NK-92 (cell line): ENCODE measurements around the gene FUOM.
"Not testable (repeated sequence)": the region's sequence is repeated elsewhere in the genome, so short reads cannot be mapped to it uniquely, and the experiment has no call there.

Experiments
- DNase-seq: peaks from one replicate; lab custom pipeline; 2025; ENCODE audit not compliant: unreplicated experiment; lab: John Stamatoyannopoulos, UW

FUOM gene

GRCh38 chr10:133370030-133370786 is 12.4 kb upstream of the FUOM start:
- DNase-seq = no peak

- DNase-seq = no peak
Measured at GRCh38 chr10:133368153-133368552, 10.3 kb upstream of the FUOM start.

GRCh38 chr10:133367461-133367860 is 9.6 kb upstream of the FUOM start:
- DNase-seq = not testable (repeated sequence)

DNA sequence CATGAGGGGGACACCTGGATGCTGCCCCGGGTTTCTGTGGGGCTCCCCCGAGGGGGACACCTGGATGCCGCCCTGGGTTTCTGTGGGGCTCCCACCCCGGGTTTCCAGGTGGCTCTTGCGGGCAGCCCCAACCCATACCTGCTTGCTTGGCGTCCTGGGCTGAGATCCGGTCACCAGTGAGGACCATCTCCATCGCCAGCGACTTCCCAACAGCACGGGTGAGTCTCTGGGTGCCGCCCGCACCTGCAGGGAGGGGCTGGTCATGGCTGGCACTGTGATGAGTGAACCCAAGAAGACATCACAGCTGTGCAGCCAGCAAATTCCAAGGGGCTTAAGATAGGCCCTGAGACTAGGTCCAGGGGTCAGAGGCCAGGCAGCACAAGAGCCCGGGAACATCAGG is 8.9 kb upstream of the FUOM start:
- no peak for DNase-seq

- DNase-seq = no peak
Measured at GRCh38 chr10:133366130-133366478, 8.3 kb upstream of the FUOM start.

DNA sequence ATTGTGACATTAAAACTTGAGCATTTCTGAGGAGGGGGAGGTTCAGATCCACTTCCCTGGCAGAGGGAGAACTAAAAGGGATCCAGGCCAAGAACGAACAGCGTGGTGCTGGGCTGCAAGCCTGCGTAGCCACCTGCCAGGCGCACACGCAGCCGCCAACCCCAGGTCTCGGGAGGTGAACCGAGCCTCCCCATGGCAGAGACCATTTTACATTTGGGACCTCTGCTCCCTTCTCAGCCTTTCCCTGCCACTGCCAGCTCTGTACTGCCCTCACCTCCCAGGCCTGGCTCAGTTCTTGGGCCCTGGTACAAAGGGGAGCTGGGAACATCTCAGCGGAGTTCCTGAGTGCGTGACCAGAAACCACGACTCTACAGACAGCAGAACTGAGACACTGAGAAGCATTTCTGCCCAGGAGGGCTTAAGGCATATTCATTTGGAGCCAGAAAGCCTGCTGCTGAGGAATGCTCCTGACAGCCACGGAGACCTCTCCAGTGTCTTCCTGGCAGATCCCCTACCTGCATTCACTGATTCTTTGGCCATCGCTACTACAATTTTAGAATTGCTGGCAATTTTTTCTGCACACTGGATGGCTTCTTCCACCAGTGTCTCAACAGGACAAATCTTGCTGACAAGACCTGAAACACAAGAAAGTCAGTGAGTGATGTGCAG is 7.8 kb upstream of the FUOM start:
- DNase-seq = no peak

DNA sequence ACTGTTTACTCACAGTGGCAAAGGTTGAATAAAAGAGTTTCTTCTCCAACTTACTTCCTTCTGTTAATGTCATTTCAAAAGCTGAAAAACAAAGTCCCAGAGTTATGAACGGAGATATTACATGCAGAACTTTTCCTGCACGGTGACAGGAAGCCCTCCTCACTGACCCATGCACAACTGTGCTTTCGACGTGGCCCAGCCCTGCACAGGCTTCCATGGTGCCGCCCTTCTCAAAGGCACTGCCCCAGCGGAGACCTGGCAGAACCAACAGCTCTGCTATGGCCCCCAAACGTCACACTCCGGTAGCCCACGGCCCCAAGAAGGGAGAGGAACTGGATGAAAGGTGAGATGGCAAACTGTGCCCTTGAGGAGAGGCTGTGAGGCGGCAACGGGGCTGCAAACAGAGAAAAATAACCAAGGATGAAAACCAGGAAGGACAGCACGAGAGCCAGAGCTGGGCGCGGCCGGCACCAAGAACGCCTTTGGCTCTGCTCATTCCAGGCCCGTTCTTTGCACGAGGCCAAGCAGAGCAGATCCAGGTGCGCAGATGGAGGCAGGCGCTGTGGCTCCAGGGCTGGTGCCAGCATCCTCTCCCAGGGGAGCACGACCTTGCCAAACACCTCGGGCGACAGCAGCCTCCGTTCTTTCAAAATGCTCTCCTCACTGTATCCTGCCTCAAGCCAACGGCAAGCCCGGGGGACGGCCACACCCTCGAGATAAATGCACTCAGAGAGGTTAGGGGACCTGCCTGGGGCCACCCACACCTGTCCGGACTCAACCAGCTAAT is 7.0 kb upstream of the FUOM start:
- no peak for DNase-seq

DNA sequence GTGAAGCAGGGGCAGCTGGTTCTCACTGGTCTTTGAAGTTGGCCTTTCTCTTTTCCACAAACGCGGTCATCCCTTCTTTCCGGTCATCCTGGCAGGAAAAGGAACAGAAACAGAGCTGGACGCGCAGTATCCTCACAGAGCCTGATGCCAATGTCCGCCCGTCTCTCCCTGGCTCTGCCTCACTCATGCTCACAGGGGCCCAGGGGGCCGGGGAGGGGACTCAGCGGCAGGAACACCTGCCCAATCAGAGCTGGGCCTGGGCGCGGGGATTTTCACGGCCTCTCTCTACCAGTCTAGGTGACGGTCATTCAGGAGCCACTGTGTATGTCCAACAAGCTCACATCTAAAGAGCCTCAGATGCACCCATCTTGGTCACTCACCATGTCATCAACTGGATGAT is 5.0 kb upstream of the FUOM start:
- DNase-seq = no peak

- DNase-seq = no peak
Measured at GRCh38 chr10:133361773-133362441, 4.1 kb upstream of the FUOM start.

GRCh38 chr10:133361227-133361626 is 3.4 kb upstream of the FUOM start:
- DNase-seq = no peak

GRCh38 chr10:133359972-133360610 is 2.3 kb upstream of the FUOM start:
- no peak for DNase-seq

DNA sequence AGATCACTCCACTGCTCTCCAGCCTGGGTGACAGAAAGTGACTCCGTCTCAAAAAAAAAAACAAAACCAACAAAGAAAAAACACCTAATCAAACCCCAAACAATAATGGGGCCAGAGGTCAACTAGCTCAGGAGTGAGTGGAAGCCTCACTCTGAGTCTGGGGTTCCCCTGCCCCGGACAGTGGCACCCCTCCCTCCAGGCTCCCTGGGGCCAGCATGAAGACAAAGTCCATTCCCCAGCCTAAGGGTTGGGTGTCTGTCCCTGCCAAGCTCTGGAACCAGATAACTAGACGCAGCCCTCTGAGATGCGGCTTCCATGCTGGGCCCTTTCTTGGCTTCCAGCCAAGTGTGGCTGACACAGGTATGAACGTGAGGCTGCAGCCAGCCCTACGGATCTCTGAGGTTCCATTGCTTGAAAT is 1.7 kb upstream of the FUOM start:
- no peak for DNase-seq

DNA sequence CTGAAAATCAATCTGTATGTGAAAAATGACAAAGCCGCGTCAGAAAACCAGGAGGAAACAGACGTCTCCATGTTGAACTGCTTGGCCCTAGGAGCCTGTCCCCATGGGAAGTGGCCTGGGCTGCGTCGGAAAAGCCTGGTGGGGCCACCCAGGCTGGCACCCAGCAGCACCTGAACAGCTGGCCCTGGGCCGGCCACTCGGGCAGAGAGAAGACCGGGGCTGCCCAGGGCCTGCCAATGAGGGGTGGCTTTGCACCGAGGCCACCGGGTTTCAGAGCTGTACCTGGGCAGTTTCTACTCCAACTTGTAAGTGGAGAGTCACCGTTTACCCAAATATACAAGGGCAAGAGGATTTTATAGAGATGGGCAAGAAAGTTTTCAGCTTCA is 1.1 kb upstream of the FUOM start:
- no peak for DNase-seq

GRCh38 chr10:133358162-133358924 is 524 bp upstream of the FUOM start:
- no peak for DNase-seq

GRCh38 chr10:133356549-133357284 is 1.1 kb downstream of the FUOM start:
- no peak for DNase-seq

DNA sequence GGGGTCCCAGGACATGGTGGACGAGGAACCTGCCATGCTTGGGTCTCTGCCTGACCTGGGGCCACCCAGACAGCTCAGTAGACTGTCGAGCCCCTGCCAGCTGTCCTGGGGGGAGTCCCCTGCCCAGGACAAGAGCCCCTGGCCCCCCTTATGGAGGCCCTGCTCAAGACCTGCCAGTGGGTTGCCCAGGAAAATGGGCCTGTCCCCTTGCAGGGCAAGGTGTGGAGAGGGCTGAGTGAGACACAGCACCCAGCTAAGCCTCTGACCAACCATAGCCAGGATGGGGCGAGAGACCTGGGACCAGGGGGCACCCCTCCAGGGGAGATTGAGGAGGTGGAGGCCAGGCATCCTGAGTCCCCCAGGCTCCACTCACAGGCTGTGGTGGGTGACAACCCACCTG is 1.8 kb downstream of the FUOM start:
- no peak for DNase-seq

- DNase-seq = no peak
Measured at GRCh38 chr10:133355266-133355665, 2.6 kb downstream of the FUOM start.

DNA sequence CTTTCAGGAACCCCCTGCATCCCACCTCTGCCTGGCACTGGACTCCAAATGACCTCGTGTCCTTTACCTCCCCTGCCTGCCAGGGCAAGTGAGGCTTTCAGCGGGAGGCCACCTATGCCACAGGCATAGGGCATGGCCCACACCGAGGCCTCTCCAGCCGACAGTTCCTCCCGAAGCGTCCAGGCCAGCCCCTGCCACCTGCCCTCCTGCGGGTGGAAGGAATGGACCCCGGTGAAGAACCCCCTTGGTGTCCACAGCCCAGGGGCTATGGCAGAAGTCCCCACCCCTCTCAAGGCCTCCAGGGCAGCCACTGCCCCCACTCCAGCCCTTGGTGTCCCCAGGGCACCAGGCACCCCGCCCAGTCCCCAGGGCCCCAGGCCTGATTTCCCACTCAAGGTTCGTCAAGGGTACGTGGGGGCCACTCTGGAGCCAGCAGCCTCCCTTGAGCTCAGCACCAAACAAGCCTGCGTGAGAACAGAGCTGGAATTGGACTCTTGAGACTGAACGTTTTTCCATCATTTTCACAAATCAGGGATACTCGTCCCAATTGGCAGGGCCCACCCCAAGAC is 3.1 kb downstream of the FUOM start:
- DNase-seq = no peak

DNA sequence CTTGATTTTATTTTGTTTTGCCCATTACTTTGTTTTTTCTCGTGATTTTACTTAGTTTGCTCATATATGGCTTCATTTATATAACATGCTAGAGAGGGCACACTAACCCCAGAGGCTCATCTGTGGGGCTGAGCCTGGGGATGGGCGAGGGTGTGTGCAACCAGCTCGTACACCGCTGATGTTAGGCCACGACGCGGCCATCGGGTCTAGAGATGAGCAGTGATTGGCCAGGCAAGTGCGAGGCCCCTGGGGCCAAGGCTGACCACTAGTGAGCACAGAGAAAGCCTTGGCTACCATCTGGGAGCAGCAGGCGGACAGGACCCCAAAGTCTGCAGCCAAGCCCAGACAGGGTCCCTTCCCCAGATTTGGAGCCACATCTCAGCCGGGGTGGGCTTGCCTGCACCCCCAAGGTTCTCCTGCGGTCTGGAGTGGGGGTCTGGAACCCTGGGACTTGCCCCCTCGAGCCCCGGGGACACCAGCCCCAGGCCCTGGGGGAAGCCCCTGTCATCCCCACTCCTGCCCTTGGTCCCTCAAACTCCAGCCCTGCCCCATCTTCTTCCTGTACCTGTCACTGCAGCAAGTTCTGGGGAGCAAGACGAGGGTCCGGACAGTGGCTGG is 3.7 kb downstream of the FUOM start:
- no peak for DNase-seq
